HG03039 (cell line): ENCODE data around the gene PAQR6.

Experiments
- ATAC-seq: cut with Tn5 transposase; IDR thresholded peaks from one replicate; pipeline ENCODE4 v1.9.1; 2021; ENCODE audit warnings: mild to moderate bottlenecking, moderate library complexity; ENCODE audit not compliant: unreplicated experiment

The PAQR6 gene, protein sequence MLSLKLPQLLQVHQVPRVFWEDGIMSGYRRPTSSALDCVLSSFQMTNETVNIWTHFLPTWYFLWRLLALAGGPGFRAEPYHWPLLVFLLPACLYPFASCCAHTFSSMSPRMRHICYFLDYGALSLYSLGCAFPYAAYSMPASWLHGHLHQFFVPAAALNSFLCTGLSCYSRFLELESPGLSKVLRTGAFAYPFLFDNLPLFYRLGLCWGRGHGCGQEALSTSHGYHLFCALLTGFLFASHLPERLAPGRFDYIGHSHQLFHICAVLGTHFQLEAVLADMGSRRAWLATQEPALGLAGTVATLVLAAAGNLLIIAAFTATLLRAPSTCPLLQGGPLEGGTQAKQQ

DNA sequence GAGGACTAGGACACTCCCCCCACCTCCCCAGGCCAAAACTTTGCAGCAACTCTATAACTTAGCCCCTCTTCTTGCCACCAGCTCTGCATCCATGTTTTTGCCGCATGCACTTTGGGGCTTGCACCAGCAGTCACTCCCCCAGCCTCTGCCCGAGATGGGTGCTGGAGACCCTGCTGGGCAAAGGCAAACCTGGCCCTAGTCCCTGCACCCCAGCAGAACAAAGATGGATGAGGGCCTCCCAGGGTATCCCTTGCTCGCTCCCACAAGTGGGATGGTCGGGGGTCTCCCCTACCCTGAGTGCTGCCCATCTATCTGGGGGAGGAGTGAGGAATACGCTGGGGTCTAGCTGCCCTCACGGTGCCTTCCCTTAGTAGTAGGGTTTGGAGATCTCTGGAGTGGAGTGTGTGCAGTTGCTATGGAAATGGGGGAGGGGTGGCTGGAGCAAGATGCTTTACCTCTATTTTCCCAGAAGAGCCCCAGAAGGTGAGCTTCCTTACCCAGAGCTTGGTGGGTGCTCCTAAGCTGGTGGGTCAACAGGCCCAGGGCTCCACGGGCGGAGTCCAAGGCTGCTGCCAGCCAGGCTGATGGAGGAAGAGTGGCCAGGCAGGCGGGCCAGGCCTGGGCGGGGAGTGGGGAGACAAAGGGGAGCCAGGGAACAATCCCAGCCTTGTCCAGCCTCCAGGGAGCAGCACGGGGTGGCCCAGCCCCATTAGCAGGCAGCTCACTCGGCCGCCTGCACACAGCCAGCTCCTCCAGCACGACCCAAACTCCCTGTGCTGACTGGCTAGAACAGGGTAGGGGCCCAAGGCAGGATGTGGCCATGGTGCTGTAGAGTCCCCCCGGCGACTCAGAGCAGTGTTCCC lies at the start of gene PAQR6:
PAQR6 (minus strand) TSS at position 597 of the 863 bp plus-strand sequence. CDS start 1,325 bp downstream, outside the sequence.
- no peak for ATAC-seq

DNA sequence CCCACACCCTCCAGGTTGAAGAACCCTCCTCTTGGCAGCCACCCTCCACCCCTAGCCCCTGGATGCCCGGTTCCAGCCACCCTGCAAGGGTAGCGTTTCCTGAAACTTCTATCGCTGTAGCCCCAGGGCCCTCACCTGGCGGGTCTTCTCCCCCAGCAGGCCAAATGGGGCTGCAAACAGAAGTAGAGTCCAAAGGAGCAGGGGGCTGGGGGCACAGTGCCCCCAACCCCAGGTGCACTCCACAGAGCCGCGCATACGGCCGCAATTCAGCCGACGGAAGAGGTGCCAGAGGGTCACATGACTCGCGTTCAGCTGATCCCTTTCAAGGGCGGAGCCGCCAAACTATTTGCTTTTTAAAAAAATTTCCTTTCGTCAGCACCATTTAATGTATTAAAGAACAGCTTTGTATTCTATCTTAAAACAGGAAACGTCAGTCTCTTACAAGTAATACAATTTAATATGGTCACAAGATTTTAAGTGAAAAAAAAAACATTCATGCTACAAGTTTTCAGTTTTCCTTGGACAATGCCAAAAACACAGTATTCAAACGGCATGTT lies 47.6 kb upstream of the PAQR6 start, which contains the start of gene GLMP:
GLMP (minus strand) TSS at position 289 of the 557 bp plus-strand sequence; CDS start at position 255, 34 bp downstream.
- no peak for ATAC-seq

DNA sequence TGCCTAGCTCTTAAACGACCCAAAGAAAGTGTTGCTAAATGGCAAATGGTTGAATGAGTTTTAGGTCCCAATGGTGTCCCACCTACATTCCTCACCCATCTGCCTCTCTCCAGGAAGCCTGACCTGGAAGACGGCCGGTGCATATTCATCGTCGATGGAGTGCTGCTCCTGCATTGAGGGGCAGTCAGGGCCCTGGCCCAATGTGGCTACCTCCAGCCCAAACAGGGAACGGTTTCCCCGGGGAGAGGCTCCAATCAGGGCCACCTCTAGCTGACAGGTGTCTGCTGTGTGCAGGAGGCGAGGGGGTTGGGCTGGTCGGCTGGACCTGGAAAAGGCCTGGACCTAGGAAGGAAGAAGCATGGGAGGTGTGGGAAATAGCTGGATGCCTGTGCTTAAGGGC lies 46.0 kb upstream of the PAQR6 start:
- no peak for ATAC-seq

DNA sequence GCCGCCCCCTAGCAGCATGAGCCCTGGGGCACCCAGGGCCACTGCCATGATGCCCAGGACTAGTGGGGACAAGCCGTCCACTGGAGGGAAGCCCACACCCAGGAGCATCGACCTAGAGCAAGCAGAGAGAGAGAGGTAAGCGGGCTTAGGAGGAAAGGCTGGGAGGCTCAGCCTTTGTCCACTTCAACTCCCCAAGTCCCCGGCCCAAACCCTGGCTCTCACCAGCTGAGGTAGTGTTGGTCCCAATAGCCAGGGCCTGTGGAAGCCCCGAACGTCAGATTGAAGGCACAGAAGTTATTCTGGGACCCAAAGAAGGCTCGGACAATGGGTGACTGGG lies 45.2 kb upstream of the PAQR6 start:
- no peak for ATAC-seq

DNA sequence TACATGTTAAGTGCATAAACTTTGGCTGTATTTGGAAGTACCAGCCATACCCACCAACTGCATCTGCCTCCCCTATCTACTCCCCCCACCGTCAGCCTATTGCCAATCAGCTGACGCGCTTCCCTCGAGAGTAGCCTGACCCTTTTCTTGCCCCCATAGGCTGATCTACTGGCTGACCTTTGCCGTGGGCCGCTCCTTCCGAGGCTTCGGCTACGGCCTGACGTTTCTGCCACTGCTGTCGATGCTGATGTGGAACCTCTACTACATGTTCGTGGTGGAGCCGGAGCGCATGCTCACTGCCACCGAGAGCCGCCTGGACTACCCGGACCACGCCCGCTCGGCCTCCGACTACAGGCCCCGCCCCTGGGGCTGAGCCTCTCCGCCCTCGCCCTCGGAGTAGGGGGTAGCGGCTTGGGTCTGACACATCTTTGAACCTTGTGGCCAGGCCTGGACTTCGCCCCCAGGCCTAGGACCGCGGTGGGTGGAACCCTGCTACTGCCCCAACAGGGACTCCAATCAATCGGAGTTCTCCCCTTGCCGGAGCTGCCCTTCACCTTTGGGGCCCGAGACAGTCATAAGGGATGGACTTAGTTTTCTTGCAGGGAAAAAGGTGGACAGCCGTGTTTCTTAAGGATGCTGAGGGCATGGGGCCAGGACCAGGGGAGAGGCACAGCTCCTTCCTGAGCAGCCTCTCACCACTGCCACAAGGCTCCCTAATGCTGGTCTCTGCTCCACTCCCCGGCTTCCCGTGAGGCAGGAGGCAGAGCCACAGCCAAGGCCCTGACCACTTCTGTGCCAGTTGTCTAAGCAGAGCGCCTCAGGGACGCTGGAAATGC lies 43.6 kb upstream of the PAQR6 start:
- ATAC-seq = no peak

DNA sequence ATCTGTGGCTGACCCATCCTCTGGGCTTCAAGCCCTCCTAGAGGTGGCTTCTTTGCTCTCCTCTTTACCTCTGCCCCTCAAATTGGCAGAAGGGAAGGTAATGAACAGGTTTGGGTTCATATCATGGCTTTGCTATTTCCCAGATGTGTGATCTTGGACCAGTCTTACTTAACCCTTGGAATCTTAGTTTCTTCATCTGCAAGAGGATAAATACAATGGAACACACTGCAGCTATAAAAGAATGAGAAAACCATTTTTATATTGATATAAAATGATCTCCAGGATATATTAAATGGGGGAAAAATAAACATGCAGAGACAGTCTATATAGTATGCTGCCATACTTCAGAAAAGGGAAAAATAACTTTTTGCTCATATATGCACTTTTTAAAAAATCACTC lies 42.0 kb upstream of the PAQR6 start:
- ATAC-seq = no peak

DNA sequence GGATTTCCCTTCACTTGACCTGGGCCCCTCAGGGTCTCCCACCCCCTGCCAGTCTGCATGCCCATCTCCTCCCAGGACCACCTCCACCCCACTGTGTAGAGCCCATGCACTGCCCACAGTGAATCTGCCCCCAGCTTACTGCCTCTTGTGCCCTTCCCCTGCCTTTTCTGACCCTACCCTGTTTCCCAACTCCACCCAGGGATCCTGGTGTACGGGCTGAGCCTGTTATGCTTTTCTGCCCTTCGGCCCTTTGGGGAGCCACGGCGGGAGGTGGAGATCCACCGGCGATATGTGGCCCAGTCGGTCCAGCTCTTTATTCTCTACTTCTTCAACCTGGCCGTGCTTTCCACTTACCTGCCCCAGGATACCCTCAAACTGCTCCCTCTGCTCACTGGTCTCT lies 38.2 kb upstream of the PAQR6 start:
- no peak for ATAC-seq

DNA sequence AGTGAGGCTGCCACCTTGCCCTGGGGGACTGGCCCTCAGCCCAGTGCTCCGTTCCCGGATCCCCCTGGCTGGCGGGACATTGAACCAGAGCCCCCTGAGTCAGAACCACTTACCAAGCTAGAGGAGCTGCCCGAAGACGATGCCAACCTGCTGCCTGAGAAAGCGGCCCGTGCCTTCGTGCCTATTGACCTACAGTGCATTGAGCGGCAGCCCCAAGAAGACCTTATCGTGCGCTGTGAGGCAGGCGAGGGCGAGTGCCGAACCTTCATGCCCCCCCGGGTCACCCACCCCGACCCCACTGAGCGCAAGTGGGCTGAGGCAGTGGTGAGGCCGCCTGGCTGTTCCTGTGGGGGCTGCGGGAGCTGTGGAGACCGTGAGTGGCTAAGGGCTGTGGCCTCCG lies 37.6 kb upstream of the PAQR6 start:
- no peak for ATAC-seq

DNA sequence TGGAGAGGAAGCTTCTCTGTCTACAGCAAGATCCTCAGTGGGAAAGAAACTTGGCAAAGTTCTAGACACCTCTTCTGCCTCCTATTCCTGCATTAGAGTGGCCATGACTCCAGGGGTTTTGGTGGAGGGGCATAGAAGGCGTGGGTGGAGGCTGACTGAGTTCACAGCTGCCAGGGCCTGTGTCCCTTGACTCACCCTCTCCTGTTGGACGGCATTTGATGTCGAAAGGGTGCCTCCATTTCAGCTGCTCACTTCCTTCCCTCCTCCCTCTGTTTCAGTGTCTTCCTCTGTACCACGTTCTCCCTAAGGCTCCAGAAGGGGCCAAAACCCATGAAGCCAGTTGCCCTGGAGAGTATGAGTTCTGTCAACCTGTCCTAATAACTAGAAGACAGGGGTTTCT lies 36.9 kb upstream of the PAQR6 start:
- ATAC-seq = no peak

DNA sequence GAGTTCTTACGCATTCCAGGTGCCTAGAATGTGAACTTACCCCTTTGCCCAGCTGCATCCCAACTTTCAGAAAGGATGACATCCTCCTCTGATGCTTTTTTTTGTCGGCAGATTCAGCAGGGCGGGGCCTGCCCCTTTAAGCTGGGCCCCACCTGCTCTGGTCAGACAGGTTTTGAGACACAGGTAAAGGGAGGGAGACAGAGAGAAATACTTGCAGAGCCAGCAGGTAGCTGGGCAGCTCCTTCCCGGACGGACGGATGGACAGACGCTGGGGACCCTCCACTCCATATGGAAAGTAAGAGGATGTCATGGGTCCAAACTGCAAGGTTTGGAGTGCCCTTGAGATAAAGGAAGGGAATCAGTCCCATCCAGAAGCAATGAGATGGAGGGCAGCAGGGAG lies 36.3 kb upstream of the PAQR6 start, which contains the start of gene TMEM79:
TMEM79 (plus strand) TSS at position 214 of the 400 bp plus-strand sequence. CDS start 902 bp downstream, outside the sequence.
- no peak for ATAC-seq

DNA sequence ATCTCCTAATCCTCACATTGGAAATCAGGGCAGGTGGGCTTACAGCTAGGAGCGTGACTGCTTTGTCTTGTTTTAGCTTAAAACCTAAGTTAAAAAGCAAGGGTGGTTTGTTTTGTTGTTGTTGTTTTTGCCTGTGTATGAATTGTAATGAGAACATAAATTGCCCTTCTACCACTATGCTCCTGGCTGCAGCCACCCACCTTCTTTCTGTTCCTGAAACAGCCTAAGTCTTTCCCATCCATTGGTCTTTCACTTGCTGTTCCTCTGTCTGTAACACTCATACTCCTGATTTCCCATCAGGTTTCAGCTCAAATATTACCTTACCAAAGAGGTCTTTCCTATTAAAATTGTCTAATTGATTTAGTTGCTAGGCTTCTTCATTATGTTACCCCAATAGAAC lies 35.7 kb upstream of the PAQR6 start:
- no peak for ATAC-seq

DNA sequence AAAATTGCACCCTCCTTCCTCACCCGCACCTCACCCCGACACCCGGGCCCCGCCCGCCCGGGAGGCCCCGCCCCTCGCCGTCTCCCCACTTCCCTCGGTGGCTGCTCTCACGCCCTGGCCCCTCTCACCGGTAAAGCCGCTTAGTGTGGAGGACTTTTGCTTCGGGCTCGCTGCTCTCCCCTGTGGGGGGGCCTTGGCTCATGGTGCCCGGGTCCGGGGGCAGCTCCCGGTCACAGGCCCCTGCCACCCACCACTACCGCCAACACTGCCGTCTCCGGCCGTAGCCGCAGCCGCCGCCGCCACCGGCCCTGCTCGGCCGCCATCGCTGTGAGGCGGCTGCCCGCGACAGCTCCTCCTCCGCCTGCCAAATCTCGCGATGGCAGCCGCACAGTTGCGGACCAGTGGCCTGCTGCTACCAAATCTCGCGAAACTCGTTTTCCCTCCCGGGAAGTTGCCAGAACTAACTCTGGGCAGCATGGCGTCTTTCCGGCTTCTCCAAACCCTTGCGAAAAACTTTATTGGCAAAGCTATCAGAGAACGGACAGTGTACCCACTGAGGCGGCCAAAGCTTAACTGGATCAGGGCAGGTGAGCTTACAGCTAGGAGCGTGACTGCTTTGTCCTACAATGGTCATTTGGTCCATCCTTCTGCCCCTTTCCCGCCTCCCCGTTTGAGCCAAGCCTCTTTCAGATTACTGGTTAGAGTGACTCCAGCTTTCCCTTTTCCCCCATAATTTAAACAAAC lies 34.8 kb upstream of the PAQR6 start, which contains the start of gene SMG5:
SMG5 (minus strand) TSS at position 347 of the 744 bp plus-strand sequence; CDS start at position 202, 145 bp downstream.
- peak; percentile 65 for ATAC-seq

DNA sequence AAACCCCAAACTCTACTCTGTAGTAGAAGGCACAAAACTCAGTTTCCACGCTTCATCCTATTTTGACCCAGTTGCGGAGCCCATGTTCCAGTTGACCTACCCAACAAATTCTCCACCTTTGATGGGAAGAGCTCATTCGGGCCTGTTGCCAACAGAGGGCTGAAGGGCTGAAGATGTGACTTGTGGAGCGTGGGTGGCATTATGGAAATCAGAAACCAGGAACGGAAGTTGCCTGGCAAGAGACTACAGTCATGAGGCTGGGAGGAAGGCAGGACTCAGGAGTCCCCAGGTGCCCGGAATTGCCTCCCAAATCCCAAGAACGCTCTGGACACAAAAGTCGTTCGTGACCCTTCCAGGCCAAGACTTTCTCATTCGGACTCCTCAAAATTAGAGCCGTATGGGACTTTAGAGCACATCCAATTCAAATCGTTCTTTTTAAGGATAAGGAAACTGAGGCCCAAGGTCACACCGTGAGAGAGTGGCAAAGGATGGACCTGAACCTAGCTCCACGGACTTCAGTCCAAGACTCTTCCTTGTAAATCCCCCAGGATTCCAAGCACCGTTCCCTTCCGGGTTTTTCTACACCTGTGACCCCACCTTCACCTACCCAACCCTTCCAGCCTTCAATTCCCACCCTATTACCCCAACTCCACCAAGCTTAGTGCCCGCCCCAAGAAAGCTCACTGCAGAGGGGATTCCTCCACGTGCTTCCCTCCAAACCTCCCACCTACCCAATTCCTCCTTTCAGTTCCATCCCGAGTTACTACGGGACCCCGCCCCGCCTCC lies 34.0 kb upstream of the PAQR6 start:
- no peak for ATAC-seq

DNA sequence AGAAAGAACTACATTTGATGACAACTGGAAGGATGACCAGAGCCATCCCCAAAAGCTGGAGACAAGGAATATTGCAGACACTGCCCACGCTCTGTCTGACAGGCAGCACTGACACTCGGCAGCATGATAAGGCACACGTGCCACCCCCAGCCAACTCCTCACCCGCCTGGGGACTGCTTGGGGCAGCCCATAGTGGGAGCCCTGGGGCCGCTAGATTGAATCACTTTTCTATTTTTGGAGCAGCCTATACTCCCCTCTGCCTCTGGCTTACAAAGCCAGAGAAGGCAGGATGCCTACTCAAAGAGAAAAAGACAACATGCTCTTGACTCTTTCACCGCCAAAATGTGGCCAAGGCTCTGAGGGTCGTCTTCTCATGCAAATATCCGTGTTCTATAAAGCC lies 33.4 kb upstream of the PAQR6 start:
- ATAC-seq = peak; percentile 31

DNA sequence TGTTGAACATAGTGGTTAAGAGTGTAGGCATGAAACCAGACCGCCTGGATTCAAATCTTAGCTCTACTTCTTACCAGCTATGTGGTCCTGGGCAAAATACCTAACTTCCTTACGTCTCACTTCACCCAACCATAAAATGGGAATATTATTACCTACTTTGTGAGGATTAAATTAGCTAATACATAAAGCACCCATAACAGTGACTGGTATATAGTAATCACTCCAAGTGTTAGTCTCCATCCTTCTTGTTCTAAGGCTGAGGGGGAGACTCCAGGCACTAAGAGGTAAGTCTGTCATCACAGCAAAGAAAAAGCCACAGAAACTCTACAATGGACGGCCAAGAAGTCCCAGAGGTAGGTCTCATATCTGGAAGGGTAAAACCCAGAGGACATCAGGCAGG lies 32.0 kb upstream of the PAQR6 start:
- ATAC-seq = no peak

DNA sequence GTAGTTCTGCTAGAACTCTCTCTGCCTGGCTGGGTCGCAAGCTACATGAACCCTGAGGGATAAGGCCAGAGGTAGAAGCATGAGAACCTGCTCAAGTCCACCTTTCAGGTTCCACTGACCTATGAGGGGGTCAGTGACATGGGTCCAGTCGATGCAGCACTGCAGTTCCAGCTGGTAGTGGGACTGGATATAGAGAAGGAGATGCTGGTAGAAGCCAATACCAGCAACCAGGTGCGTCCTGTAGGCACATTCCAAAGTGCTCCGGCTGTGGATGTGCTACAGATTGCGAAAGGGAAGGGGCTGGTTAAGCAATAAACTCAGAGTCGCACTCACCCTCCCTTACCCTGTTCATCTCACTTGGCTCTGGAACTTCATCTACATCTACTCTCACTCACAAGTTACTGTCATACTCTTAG lies 29.1 kb upstream of the PAQR6 start:
- no peak for ATAC-seq

DNA sequence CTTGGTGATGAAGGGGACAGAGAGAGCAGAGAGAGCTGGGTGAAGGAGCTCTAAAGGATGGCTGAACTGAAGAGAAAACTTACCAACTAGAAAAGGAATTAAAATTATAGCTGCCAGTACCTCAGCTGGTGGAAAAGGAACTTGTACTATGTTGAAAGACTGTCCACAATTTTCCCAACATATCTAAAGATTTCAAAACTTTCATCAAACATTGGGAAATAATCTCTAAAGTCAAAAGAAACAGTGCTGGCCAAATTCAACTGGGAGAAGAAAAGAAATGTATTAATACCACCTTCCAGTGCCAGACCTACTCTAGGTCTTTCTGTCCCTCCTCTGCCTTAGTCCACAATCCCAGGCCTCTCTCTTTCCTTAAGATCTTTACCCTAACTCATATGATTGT lies 28.7 kb upstream of the PAQR6 start:
- ATAC-seq = no peak

DNA sequence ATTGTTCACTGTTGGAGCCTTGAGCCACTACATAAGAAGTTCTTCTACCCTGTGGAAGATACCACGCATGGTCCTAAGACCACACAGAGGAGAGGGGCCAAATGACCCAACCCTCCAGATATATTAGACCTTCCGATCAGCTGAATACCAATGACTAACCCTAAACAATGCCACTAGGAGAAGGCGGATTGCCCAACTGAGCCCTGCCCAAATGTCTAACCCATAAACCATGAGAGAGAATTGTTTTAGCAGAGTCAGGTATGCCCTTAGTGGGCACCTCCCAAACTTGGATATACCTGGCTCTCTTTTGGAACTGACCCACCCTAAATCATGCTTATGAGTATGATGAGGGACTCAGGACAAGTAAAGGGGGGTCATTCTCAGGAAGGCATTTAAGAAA lies 22.5 kb upstream of the PAQR6 start:
- no peak for ATAC-seq

DNA sequence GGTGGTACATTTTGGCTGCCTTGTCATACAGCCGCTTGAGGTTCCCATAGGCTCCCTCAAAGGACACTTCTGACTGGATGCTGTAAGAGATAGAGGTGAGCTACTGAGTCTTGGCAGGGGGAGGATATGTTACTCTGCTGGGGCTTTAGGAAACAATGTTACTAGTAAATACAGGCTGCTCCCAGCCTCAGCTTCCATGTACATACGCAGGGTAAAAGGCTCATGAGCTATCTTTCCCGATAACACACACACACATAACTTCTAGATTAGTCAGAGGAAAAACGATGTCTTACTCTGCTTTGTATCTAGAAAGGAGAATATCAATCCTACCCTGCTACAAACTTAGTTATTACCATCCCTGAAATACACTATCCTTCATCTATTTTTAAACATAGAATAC lies 20.5 kb upstream of the PAQR6 start:
- no peak for ATAC-seq
